ENCODE data around the gene NCMAP. TPM values are rescaled to one million over a fixed set of nuclear protein-coding genes. Genes with fewer than 3 reads are reported as not detected.

Gene NCMAP
- total and polyA plus RNA-seq, 4 donors: 0.25 to 0.81 (median 0.62) TPM; not detected in 1

- intact Hi-C loops (cut with DNase I): loop anchor here (10.0 kb wide), 3 partner anchors 244 to 444 kb away; no protein-coding TSS in a partner anchor
- H3K27ac ChIP-seq (ENCODE audit: low read depth in 1 of 2, low read length in 2 of 2): no peak overlapping the region
- no peaks in the 10 kb centered on the region for H3K36me3 ChIP-seq (ENCODE audit: control insufficient read depth in 1 of 2, insufficient read depth in 2 of 2, low read length in 1 of 2)
- H3K4me3 ChIP-seq (ENCODE audit: low read length in 2 of 2): no peak overlapping the region
- no peak for DNase-seq
- H3K27me3 ChIP-seq (ENCODE audit: control insufficient read depth in 1 of 2, insufficient read depth in 2 of 2, low read length in 1 of 2): no peaks in the 10 kb centered on the region
- H3K9me3 ChIP-seq (ENCODE audit: control insufficient read depth, low read length): no peaks in the 10 kb centered on the region
- ATAC-seq (ENCODE audit: low FRiP score): no peak
- no peaks in the 10 kb centered on the region for H3K4me1 ChIP-seq (ENCODE audit: control insufficient read depth in 1 of 2, insufficient read depth in 2 of 2, low read length in 2 of 2)
- 83 to 89% methylated on average over 2 of the region's 2 CpGs for WGBS, 2 donors
Measured at GRCh38 chr1:24639094-24639493, 83.2 kb downstream of the NCMAP start.

- intact Hi-C loops (cut with DNase I): loop anchor here (10.0 kb wide), 5 partner anchors 225 to 585 kb away; partner anchors contain the start of genes NIPAL3 (in 1 of the 2) and STPG1 (in 1 of the 2)
- Histone ChIP-seq H3K27ac (ENCODE audit: low read depth in 1 of 2, low read length in 2 of 2) (no peak overlapping the region), H3K36me3 (ENCODE audit: control insufficient read depth in 1 of 2, insufficient read depth in 2 of 2, low read length in 1 of 2) (no peaks in the 10 kb centered on the region), H3K4me3 (ENCODE audit: low read length in 2 of 2) (no peak overlapping the region), H3K27me3 (ENCODE audit: control insufficient read depth in 1 of 2, insufficient read depth in 2 of 2, low read length in 1 of 2) (no peaks in the 10 kb centered on the region), H3K4me1 (ENCODE audit: control insufficient read depth in 1 of 2, insufficient read depth in 2 of 2, low read length in 2 of 2) (no peaks in the 10 kb centered on the region), H3K9me3 (ENCODE audit: control insufficient read depth, low read length) (no peaks in the 10 kb centered on the region)
- WGBS, 2 donors: 78 to 80% methylated on average over 4 of the region's 4 CpGs
- no peak for DNase-seq
- no peak for ATAC-seq (ENCODE audit: low FRiP score)
Measured at GRCh38 chr1:24639881-24640280, 84.0 kb downstream of the NCMAP start.

- ATAC-seq (ENCODE audit: low FRiP score): no peak
- no peaks in the 10 kb centered on the region for H3K9me3 ChIP-seq (ENCODE audit: control insufficient read depth, low read length)
- no peak overlapping the region for H3K4me3 ChIP-seq (ENCODE audit: low read length in 2 of 2)
- no peaks in the 10 kb centered on the region for H3K4me1 ChIP-seq (ENCODE audit: control insufficient read depth in 1 of 2, insufficient read depth in 2 of 2, low read length in 2 of 2)
- H3K27me3 ChIP-seq (ENCODE audit: control insufficient read depth in 1 of 2, insufficient read depth in 2 of 2, low read length in 1 of 2): no peaks in the 10 kb centered on the region
- intact Hi-C loops (cut with DNase I): loop anchor here in 1 of 2 donors (10.0 kb wide), 2 partner anchors 225 to 585 kb away; partner anchors contain the start of genes NIPAL3 and STPG1
- WGBS, 2 donors: 60 to 64% methylated on average over 7 of the region's 7 CpGs
- no peak for DNase-seq
- H3K36me3 ChIP-seq (ENCODE audit: control insufficient read depth in 1 of 2, insufficient read depth in 2 of 2, low read length in 1 of 2): no peaks in the 10 kb centered on the region
- H3K27ac ChIP-seq (ENCODE audit: low read depth in 1 of 2, low read length in 2 of 2): no peak overlapping the region
Measured at GRCh38 chr1:24640288-24640687, 84.4 kb downstream of the NCMAP start.

DNA sequence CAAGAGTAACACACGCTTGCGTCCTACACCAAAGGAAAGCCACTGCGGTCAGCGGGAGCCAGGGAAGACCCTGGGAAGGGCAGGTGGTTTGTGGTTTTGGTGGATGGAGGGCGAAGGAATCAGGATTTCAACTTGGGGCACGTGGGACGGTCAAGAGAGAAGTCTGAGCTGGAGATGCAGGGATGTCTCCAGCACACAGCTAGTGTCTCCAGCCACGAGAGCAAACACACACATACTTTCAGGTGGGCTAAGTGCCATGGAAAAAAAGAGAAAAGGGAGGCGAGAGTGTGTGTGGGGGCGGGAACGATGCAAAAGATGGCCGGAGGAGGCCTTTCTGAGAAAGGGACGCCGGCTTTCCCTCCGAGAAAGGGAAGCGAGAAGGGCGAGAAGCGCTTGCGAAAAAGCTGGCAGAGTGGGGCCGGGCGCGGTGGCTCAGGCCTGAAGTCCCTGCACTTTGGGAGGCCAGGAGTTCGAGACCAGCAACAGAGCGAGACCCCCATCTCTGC lies 85.8 kb downstream of the NCMAP start:
- no peaks in the 10 kb centered on the region for H3K27me3 ChIP-seq (ENCODE audit: control insufficient read depth in 1 of 2, insufficient read depth in 2 of 2, low read length in 1 of 2)
- H3K36me3 ChIP-seq (ENCODE audit: control insufficient read depth in 1 of 2, insufficient read depth in 2 of 2, low read length in 1 of 2): no peaks in the 10 kb centered on the region
- H3K4me1 ChIP-seq (ENCODE audit: control insufficient read depth in 1 of 2, insufficient read depth in 2 of 2, low read length in 2 of 2): no peaks in the 10 kb centered on the region
- H3K9me3 ChIP-seq (ENCODE audit: control insufficient read depth, low read length): no peaks in the 10 kb centered on the region
- intact Hi-C loops (cut with DNase I): loop anchor here in 1 of 2 donors (10.0 kb wide), 2 partner anchors 227 to 583 kb away; partner anchors contain the start of genes NIPAL3 and STPG1
- WGBS, 2 donors: 27 to 28% methylated on average over 24 of the region's 24 CpGs
- ATAC-seq (ENCODE audit: low FRiP score) (no peak), DNase-seq (peak; percentile 62 to 80)
- peak overlapping the region; percentile 47 to 81 for H3K27ac ChIP-seq (ENCODE audit: low read depth in 1 of 2, low read length in 2 of 2)
- H3K4me3 ChIP-seq (ENCODE audit: low read length in 2 of 2): peak overlapping the region; percentile 22 to 48

DNA sequence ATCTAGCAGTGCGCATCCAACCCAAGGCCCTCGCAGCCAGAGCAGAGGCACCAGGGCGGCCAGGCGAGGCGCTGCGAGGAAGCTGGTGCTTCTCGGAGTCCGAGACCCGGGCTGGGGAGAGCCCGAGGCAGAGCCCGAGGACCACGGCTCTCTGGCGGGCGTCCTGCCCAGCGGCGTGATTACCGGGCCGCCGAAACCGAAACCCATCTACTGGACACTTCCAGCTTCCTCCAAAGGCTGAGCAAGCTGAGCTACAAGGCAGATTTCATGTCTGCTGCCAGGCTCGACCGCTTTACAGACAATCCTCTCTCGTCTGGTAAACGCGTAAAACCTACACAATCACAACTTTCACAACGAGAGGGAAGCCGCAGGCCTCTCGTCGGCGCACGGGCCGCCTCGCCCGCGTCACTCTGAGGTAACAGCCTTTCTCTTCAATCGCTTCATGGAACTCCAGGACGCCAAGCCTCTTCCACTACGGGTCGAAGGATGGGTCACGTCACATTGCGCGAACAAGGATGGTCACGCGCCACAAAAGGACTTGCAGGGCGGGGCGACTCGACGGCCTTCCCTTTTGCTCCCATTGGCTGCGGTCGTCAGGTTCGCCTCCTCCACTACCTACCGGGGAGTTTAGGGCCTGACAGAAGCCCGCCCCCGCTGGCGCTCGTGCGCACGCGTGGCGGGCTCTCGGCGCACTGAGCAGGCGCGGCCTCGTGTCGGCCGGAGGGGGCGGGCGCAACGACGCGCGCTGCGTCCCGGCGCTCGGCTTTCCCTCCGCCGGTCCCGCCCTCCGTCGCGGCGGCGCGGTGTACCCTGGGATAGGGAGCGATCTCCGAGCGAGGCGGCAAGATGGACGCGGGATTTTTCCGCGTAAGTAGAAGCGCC lies 86.8 kb downstream of the NCMAP start, which contains the start of gene SRRM1:
Gene SRRM1 (plus strand): TSS at position 822 of the 882 bp plus-strand sequence. CDS start 25 bp downstream, at position 847.
- DNase-seq (peak; percentile 99 to 100), ATAC-seq (ENCODE audit: low FRiP score) (peak; percentile 98)
- Histone ChIP-seq H3K9me3 (ENCODE audit: control insufficient read depth, low read length) (no peaks in the 10 kb centered on the region), H3K27ac (ENCODE audit: low read depth in 1 of 2, low read length in 2 of 2) (peak within 1 kb of the TSS; percentile 85 to 96), H3K36me3 (ENCODE audit: control insufficient read depth in 1 of 2, insufficient read depth in 2 of 2, low read length in 1 of 2) (peaks cover 2 to 4% of the 10 kb centered on the region in 2 donors), H3K4me1 (ENCODE audit: control insufficient read depth in 1 of 2, insufficient read depth in 2 of 2, low read length in 2 of 2) (no peaks in the 10 kb centered on the region), H3K27me3 (ENCODE audit: control insufficient read depth in 1 of 2, insufficient read depth in 2 of 2, low read length in 1 of 2) (no peaks in the 10 kb centered on the region), H3K4me3 (ENCODE audit: low read length in 2 of 2) (peak within 1 kb of the TSS; percentile 86 to 88)
- 0% methylated on average over 80 to 95 of the region's 95 CpGs for WGBS, 2 donors
- intact Hi-C loops (cut with DNase I): loop anchor here in 1 of 2 donors (1.0 to 10.0 kb wide), 3 partner anchors 103 to 582 kb away; partner anchors contain the start of genes CLIC4, NIPAL3 and STPG1

DNA sequence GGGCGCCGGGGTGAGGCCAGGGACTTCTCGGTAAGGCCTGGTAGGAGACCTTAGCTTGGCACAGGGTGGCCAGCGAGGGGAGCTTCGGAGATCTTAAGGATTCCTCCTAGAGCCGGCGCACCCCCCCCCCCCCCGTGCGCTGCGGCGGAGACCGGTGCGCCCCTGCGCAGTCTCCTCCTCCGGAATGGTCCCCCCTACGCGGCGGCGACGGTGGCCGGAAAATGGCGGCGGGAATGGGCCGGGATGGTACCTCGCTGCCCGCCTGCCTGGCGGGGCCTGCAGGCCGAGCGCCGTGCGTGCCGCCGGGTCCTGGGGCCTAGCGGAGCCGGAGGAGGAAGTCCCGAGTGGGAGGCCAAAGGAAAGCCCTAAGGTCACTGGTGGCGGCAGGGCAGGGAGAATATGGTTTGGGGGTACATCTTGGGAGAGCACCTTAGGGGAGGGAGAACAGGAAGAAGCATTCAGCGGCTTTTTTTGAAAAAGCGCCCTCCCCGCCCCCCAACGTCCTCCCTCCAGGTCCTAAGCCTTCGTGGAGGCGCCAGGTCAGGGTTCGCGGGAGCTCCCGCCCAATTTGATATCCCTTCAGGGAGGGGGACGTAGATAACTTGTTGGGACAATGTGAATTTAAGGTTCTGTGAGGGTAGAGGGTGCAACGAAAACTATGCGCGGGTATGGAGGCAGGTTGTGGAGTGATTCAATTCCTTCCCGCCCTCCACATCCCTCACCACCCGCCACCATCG lies 87.6 kb downstream of the NCMAP start:
- WGBS, 2 donors: 1% methylated on average over 38 to 53 of the region's 53 CpGs
- H3K27me3 ChIP-seq (ENCODE audit: control insufficient read depth in 1 of 2, insufficient read depth in 2 of 2, low read length in 1 of 2): no peaks in the 10 kb centered on the region
- H3K4me1 ChIP-seq (ENCODE audit: control insufficient read depth in 1 of 2, insufficient read depth in 2 of 2, low read length in 2 of 2): no peaks in the 10 kb centered on the region
- DNase-seq: peak; percentile 67 to 78
- no peaks in the 10 kb centered on the region for H3K9me3 ChIP-seq (ENCODE audit: control insufficient read depth, low read length)
- peak overlapping the region in 1 of 2 donors; percentile 53 for H3K27ac ChIP-seq (ENCODE audit: low read depth in 1 of 2, low read length in 2 of 2)
- peak overlapping the region; percentile 86 to 88 for H3K4me3 ChIP-seq (ENCODE audit: low read length in 2 of 2)
- intact Hi-C loops (cut with DNase I): loop anchor here in 1 of 2 donors (1.0 to 10.0 kb wide), 3 partner anchors 102 to 581 kb away; partner anchors contain the start of genes CLIC4, NIPAL3 and STPG1
- ATAC-seq (ENCODE audit: low FRiP score): peak; percentile 28
- peaks cover 4 to 6% of the 10 kb centered on the region in 2 donors for H3K36me3 ChIP-seq (ENCODE audit: control insufficient read depth in 1 of 2, insufficient read depth in 2 of 2, low read length in 1 of 2)

DNA sequence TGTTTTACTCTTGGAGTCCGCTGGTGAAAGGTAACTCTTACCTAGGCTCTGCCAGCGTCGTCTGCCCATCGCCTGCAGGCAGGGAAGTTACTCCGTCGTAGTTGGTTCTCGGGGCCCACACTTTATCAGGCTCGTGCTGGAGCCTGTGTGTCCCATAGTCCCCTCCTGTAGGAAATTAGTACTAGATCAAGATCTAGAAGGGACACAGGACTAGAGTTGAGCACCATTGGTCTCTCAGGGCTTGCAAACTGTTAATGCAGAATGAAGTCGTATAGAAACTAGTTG lies 88.2 kb downstream of the NCMAP start:
- intact Hi-C loops (cut with DNase I): loop anchor here in 1 of 2 donors (10.0 kb wide), 2 partner anchors 229 to 581 kb away; partner anchors contain the start of genes NIPAL3 and STPG1

GRCh38 chr1:24648919-24649318 lies 93.0 kb downstream of the NCMAP start:
- intact Hi-C loops (cut with DNase I): loop anchor here in 1 of 2 donors (10.0 kb wide), 2 partner anchors 234 to 576 kb away; partner anchors contain the start of genes NIPAL3 and STPG1
- DNase-seq: no peak
- H3K36me3 ChIP-seq (ENCODE audit: control insufficient read depth in 1 of 2, insufficient read depth in 2 of 2, low read length in 1 of 2): peaks cover 10 to 15% of the 10 kb centered on the region in 2 donors
- no peaks in the 10 kb centered on the region for H3K27me3 ChIP-seq (ENCODE audit: control insufficient read depth in 1 of 2, insufficient read depth in 2 of 2, low read length in 1 of 2)
- 93 to 95% methylated on average over 5 of the region's 5 CpGs for WGBS, 2 donors
- ATAC-seq (ENCODE audit: low FRiP score): no peak
- no peak overlapping the region for H3K4me3 ChIP-seq (ENCODE audit: low read length in 2 of 2)
- H3K27ac ChIP-seq (ENCODE audit: low read depth in 1 of 2, low read length in 2 of 2): no peak overlapping the region
- H3K4me1 ChIP-seq (ENCODE audit: control insufficient read depth in 1 of 2, insufficient read depth in 2 of 2, low read length in 2 of 2): no peaks in the 10 kb centered on the region
- H3K9me3 ChIP-seq (ENCODE audit: control insufficient read depth, low read length): no peaks in the 10 kb centered on the region

More for the DNA sequence above, 88.2 kb downstream of the NCMAP start:
- Histone ChIP-seq H3K4me3 (ENCODE audit: low read length in 2 of 2) (peak overlapping the region; percentile 86 to 88), H3K27ac (ENCODE audit: low read depth in 1 of 2, low read length in 2 of 2) (no peak overlapping the region), H3K27me3 (ENCODE audit: control insufficient read depth in 1 of 2, insufficient read depth in 2 of 2, low read length in 1 of 2) (no peaks in the 10 kb centered on the region), H3K4me1 (ENCODE audit: control insufficient read depth in 1 of 2, insufficient read depth in 2 of 2, low read length in 2 of 2) (no peaks in the 10 kb centered on the region), H3K9me3 (ENCODE audit: control insufficient read depth, low read length) (no peaks in the 10 kb centered on the region), H3K36me3 (ENCODE audit: control insufficient read depth in 1 of 2, insufficient read depth in 2 of 2, low read length in 1 of 2) (peaks cover 6 to 8% of the 10 kb centered on the region in 2 donors)
- WGBS, 2 donors: 0 to 1% methylated on average over 9 of the region's 9 CpGs
- no peak for ATAC-seq (ENCODE audit: low FRiP score)
- DNase-seq: no peak
